Nephron (organoid): Measurements from ENCODE around the gene MFNG.

Source experiments
- H3K27ac Mint-ChIP-seq, 3 experiments: 2 replicates each; pipeline ENCODE4 v1.8.0; 2020; ENCODE audit warnings: mixed read lengths in 3 of 3, mild to moderate bottlenecking in 2 of 3, moderate library complexity in 1 of 3
- H3K27me3 Mint-ChIP-seq: 2 replicates; pipeline ENCODE4 v1.8.0; 2021; ENCODE audit warnings: low read depth, mild to moderate bottlenecking, moderate library complexity, mixed read lengths
- H3K36me3 Mint-ChIP-seq: 2 replicates; pipeline ENCODE4 v1.8.0; 2020; ENCODE audit warnings: low read depth, mixed read lengths
- H3K4me1 Mint-ChIP-seq: 2 replicates; pipeline ENCODE4 v1.8.0; 2020; ENCODE audit warnings: mixed read lengths
- H3K4me3 Mint-ChIP-seq, 3 experiments: 2 replicates each; pipeline ENCODE4 v1.8.0; 2020; ENCODE audit warnings: mild to moderate bottlenecking in 3 of 3, mixed read lengths in 3 of 3, moderate library complexity in 2 of 3
- H3K9me3 Mint-ChIP-seq: 2 replicates; pipeline ENCODE4 v1.8.0; 2020; ENCODE audit warnings: mixed read lengths
- TF ChIP-seq, protein P1 (sequence below), 3 experiments: fragments of 200-600 bp; sonication (generic); IDR thresholded peaks; one replicate each; pipeline ENCODE4 v1.5.0; 2021; ENCODE audit warnings: antibody characterized with exemption in 3 of 3; ENCODE audit not compliant: unreplicated experiment in 3 of 3

MFNG gene

GRCh38 chr22:37439347-37439746, 46.8 kb downstream of the MFNG start:
- Mint-ChIP-seq H3K27me3 (peaks cover 45% of the 10 kb centered on the region), H3K4me3 (no peak overlapping the region), H3K4me1 (no peaks in the 10 kb centered on the region), H3K27ac (no peak overlapping the region), H3K9me3 (peaks cover 16% of the 10 kb centered on the region), H3K36me3 (no peaks in the 10 kb centered on the region)
- TF ChIP-seq, protein P1, sequence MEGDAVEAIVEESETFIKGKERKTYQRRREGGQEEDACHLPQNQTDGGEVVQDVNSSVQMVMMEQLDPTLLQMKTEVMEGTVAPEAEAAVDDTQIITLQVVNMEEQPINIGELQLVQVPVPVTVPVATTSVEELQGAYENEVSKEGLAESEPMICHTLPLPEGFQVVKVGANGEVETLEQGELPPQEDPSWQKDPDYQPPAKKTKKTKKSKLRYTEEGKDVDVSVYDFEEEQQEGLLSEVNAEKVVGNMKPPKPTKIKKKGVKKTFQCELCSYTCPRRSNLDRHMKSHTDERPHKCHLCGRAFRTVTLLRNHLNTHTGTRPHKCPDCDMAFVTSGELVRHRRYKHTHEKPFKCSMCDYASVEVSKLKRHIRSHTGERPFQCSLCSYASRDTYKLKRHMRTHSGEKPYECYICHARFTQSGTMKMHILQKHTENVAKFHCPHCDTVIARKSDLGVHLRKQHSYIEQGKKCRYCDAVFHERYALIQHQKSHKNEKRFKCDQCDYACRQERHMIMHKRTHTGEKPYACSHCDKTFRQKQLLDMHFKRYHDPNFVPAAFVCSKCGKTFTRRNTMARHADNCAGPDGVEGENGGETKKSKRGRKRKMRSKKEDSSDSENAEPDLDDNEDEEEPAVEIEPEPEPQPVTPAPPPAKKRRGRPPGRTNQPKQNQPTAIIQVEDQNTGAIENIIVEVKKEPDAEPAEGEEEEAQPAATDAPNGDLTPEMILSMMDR (IDR thresholded peaks at IDR 0.05; ENCODE audit: unreplicated experiment in 3 of 3) = no peak

GRCh38 chr22:37435970-37436603, 50.1 kb downstream of the MFNG start:
- Mint-ChIP-seq H3K27me3 (peaks cover 44% of the 10 kb centered on the region), H3K27ac (no peak overlapping the region), H3K36me3 (no peaks in the 10 kb centered on the region), H3K4me3 (no peak overlapping the region), H3K9me3 (peaks cover 13% of the 10 kb centered on the region), H3K4me1 (peaks cover 10% of the 10 kb centered on the region)
- TF ChIP-seq, protein P1 (IDR thresholded peaks at IDR 0.05; ENCODE audit: unreplicated experiment in 3 of 3) = no peak

- H3K4me3 Mint-ChIP-seq = no peak overlapping the region
- TF ChIP-seq, protein P1 (IDR thresholded peaks at IDR 0.05; ENCODE audit: unreplicated experiment in 3 of 3) = no peak
- H3K4me1 Mint-ChIP-seq = peaks cover 16% of the 10 kb centered on the region
- no peak overlapping the region for H3K27ac Mint-ChIP-seq
- H3K27me3 Mint-ChIP-seq = peaks cover 45% of the 10 kb centered on the region
- peaks cover 5% of the 10 kb centered on the region for H3K9me3 Mint-ChIP-seq
- H3K36me3 Mint-ChIP-seq = no peaks in the 10 kb centered on the region
Observed at GRCh38 chr22:37433786-37434185, 52.4 kb downstream of the MFNG start.

DNA sequence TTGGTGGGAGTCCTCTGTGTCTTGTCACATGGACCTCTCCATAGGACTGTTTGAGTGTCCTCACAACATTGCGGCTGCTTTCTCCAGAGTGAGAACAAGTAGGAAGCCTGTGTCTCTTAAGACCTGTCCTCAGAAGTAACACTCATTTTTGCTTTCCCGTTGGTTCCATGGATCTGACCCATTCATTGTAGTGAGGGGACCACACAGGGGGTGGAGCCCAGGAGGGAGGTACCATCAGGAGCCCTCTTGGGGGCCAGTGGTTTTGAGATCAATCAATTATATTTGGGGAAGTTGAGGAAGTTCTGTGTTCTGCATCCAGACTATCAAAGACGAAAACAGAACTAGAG, 53.5 kb downstream of the MFNG start:
- Mint-ChIP-seq H3K27me3 (peaks cover 49% of the 10 kb centered on the region), H3K4me3 (no peak overlapping the region), H3K27ac (peak overlapping the region; percentile 19 to 65 (median 34)), H3K4me1 (peaks cover 21% of the 10 kb centered on the region), H3K9me3 (peaks cover 5% of the 10 kb centered on the region), H3K36me3 (no peaks in the 10 kb centered on the region)
- TF ChIP-seq, protein P1 (IDR thresholded peaks at IDR 0.05; ENCODE audit: unreplicated experiment in 3 of 3) = no peak

DNA sequence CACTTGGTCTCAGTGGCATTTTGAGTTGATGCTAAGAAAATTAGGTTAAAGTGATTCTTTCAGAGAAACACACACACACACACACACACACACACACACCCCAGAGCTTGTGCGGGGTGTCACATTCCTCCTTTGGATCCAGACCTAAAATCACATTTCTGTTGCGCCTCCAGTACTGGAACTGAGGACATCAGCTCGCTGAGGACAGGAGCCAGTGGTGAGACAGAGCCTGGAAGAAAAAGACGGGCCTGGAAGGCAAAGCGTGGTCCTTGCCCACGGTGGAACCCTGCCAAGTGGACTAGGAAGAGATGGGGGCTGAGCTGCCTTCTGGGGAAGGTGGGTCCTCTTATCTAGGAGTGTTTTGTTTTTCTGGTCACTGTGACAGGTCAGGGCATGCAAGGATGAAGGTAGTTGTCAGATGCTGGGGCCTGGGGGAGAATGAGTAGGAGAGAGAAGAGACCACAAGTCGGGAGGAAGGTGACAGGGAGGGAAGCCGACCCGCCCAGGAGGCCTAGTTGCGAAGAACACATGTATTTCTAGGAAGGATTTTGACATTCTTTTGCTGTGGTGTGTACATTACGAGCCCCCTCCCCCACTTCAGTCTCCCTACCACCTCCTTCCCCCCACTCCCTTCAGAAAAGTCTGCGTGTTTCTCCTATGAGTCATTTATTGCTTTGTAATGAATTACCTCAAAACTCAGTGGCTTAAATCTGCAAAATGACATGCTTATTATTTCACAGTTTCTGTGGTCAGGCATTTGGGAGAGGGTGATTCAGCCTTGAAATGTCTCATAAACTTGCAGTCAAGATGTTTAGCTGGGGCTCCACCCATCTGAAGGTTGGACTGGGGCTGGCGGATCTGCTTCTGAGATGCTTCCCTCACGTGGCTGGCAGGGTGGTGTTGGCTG, 54.1 kb downstream of the MFNG start:
- Mint-ChIP-seq H3K27ac (peak overlapping the region; percentile 21 to 65 (median 34)), H3K9me3 (peaks cover 5% of the 10 kb centered on the region), H3K36me3 (no peaks in the 10 kb centered on the region), H3K27me3 (peaks cover 52% of the 10 kb centered on the region), H3K4me3 (no peak overlapping the region), H3K4me1 (peaks cover 21% of the 10 kb centered on the region)
- TF ChIP-seq, protein P1 (IDR thresholded peaks at IDR 0.05; ENCODE audit: unreplicated experiment in 3 of 3) = no peak
